ENCODE results near the gene FAM83B. TPM values are rescaled to one million over a fixed set of nuclear protein-coding genes. Genes with fewer than 3 reads are reported as not detected.
"Not testable (repeated sequence)": the region's sequence is repeated elsewhere in the genome, so short reads cannot be mapped to it uniquely, and the experiment has no call there.

FAM83B gene, protein sequence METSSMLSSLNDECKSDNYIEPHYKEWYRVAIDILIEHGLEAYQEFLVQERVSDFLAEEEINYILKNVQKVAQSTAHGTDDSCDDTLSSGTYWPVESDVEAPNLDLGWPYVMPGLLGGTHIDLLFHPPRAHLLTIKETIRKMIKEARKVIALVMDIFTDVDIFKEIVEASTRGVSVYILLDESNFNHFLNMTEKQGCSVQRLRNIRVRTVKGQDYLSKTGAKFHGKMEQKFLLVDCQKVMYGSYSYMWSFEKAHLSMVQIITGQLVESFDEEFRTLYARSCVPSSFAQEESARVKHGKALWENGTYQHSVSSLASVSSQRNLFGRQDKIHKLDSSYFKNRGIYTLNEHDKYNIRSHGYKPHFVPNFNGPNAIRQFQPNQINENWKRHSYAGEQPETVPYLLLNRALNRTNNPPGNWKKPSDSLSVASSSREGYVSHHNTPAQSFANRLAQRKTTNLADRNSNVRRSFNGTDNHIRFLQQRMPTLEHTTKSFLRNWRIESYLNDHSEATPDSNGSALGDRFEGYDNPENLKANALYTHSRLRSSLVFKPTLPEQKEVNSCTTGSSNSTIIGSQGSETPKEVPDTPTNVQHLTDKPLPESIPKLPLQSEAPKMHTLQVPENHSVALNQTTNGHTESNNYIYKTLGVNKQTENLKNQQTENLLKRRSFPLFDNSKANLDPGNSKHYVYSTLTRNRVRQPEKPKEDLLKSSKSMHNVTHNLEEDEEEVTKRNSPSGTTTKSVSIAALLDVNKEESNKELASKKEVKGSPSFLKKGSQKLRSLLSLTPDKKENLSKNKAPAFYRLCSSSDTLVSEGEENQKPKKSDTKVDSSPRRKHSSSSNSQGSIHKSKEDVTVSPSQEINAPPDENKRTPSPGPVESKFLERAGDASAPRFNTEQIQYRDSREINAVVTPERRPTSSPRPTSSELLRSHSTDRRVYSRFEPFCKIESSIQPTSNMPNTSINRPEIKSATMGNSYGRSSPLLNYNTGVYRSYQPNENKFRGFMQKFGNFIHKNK
- not detected in 2 replicates for total RNA-seq
- polyA plus RNA-seq (2012), result not detected

DNA sequence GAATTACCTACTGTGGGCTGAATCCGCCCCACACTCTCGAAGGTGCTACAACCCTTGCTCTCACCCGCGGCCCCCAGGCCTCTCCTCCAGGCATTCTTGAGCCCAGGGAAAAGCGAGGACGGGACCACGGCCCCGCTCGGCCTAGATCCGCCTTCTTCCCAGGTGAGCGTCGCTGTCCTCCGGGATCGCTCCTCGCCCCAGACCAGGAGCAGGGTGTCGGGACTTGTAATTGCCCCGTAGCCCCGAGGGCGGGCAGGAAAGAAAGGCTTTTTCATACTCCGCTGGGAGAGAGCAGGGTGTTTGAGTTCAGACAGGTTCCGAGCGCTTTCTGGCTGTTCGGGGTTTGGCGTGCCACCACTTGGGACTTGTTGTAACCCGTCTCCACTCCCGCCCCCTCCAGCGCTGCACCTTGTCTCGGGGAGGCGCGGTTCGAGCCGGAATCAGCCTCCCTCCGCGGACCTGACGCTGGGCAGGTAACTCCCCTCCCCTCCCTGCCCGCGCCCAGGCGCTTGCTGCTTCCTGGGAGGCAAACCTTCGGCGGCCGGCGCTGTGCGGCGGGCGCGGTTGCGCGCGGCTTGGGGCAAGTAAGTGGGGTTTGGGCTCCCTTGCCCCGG lies at the start of gene FAM83B:
FAM83B (plus strand) TSS at position 529 of the 614 bp plus-strand sequence. CDS start 23,476 bp downstream, outside the sequence.
- no peak for DNase-seq (ENCODE audit: low read depth)

DNA sequence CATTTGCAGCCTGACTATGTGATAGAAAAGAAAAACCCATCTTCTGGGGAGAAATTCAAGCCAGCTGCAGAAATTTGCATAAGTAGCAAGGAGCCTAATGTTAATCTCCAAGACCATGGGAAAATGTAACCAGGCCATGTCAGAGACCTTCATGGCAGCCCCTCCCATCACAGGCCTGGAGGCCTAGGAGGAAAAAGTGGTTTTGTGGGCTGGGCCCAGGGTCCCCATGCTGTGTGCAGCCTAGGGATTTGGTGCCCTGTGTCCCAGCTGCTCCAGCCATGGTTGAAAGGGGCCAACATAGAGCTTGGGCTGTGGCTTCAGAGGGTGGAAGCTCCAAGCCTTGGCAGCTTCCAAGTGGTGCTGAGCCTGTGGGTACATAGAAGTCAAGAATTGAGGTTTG lies 49.7 kb upstream of the FAM83B start:
- not testable (repeated sequence) for DNase-seq (ENCODE audit: low read depth)

DNA sequence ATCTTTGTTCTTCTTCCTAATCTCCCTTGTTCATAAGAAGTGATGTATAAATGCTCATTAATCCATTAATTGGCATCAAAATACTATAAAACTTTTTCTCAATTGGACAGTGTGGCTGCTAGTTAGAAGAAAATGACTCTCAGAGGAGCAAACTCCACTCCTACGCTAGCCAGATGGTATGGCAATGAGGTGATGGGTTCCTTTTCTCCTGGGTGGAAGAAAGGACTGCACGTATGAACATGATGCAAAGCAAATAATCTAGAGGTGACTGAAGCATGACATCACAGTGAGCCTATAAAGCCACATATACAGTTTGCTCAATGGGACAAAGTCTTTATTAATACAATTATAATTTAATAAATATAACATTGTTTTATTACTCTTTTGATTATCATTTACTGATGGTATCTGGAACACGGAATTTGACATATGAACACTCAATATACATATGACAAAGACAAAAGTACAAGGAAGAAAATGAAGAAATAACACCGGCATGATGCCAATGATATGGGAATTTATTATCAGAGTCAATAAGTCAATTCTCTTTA lies 46.4 kb upstream of the FAM83B start:
- DNase-seq (ENCODE audit: low read depth), result no peak

DNA sequence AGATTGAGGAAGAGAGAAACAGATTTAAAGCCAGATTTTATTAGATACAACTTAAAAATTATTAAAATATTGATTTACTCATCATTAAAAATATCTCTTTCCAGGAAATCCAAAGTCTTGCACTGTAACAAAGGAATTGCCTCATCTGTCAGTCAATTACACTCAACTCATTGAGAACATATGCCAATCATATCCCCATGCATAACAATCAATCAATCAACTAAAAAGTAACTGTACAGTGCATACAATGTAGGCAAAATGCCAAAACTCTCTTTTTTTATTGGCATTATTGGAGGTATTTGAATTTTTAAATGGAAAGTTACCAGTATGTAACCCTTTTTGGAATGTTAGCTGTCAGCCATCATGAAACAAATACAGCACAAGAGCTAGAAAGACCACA lies 45.3 kb upstream of the FAM83B start:
- DNase-seq (ENCODE audit: low read depth), result no peak

DNA sequence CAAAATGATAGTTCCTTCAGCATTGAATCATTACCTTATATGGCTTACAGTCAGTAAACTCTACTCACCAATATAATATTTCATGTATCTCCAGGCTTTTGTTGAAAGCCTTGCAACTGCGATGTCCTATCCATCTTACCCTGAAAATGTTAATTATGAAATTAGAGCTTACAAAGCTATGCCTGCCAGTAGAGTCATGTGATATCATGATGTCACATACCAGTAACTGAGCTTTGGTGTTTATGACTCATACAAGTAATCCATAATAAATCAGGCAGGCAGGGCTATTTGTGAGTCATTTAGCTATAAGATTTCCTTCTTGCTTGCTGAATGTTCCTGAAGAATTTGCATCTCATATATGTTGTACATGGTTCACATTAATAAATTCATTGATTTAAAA lies 44.9 kb upstream of the FAM83B start:
- DNase-seq (ENCODE audit: low read depth), result peak; percentile 38

DNA sequence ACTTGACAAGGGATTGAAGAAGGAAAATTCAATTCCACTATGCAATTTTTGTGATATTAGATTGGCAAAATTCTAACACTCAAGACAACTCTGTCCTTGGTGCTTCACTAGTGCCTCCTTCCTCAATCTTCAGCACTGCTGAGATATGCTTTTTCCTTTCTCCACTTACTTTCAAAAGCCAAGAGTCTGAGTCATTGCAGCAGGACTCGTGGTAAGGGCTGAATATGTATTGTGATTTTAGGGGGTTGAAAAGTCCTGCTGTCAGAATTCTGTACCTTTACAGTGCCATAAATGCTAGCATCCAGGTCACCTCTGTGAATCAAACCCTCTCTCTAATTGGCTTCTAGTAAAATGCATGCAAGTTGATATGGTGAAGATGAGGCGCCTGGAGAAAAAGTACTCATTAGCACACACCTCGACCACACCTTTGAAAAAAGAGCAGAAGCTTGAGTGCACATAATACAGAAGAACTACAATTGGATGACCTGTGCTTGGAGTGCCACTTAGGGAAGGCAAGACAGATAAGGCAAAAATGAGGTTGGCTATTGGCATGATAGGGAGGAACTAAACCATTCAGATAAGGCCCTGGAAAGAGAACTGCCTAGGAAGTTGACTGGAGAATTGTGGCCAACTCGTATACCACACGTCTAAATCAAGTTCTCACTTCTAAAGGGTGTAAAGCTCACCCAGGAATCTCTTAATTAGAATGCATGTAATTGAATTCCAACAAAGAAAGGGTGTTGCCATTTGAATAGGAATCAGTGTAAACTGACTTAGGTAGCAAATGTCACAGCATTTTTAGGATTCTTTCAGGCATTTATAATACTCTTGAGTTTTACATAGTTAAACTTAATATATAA lies 43.6 kb upstream of the FAM83B start:
- peak; percentile 36 for DNase-seq (ENCODE audit: low read depth)

DNA sequence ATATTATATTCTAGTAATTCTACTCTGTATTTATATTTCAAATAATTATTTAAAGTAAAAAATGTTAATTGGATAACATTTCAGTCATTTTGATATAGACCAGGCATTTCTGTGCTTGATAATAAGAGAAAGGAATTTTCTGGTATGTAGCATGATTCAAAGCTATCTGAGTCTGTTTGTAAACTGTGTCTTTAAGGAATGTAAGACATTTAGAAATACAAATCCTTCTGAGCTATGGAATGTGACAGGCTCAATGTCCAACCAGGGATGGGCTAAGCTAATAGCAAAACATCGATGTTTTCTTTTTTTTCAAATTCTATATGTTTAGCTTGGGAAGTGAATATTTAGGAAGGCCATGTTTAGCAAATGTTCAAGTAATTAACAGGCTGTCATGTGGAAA lies 41.5 kb upstream of the FAM83B start:
- DNase-seq (ENCODE audit: low read depth), result no peak

DNA sequence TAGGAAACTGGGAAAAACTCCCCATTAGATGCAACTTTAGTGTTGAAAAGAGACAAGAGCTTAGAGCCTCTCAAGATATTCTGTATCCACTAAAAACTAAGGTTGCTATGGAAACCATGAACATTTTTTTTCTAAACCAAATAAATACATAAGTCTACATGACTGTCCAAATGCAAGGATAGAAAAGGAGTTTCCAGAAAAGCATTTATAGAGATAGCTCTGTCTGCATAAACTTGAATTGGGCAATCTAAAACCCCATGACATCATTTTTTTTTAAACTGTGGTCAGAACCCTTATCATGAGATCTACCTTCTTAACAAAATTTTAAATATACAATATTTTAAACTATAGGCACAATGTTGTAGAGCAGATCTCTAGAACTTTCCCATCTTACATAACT lies 36.4 kb upstream of the FAM83B start:
- no peak for DNase-seq (ENCODE audit: low read depth)

DNA sequence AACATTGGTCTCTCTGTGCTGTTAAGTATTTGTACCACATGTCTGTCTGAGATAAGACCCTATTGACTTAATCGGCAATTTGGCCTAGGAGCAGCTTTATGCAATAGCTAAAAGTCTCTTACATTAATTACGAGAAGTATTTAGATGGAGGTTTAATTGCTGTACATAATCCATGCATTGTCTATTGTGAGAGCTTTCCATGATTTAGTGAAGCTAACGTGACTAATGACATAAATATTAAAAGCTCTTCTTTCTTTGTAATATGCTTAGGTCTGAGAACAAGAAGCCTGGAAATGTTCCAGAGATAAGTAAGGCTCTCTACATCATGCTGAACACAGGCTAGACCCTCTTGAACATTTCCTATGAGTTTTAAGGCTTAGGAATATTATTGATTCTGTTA lies 32.7 kb upstream of the FAM83B start:
- no peak for DNase-seq (ENCODE audit: low read depth)

DNA sequence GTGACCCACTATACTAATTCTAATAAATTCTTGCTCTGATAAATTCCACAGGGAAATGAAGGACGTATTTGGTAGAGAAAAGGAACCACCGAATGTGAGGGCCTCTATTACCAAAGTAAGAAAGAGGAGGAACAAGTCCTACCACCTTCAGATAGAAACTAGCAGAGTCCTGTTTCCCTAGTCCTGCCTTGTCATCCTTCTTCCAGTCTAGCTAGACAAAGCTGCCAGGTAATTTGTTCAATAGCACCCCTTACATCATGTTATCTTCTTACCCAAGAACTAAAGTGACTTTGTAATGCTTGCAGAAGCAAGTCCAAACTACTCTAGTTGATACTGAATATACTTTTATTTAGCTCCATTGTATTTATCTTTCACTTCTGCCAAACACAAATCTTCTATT lies 29.3 kb upstream of the FAM83B start:
- no peak for DNase-seq (ENCODE audit: low read depth)

DNA sequence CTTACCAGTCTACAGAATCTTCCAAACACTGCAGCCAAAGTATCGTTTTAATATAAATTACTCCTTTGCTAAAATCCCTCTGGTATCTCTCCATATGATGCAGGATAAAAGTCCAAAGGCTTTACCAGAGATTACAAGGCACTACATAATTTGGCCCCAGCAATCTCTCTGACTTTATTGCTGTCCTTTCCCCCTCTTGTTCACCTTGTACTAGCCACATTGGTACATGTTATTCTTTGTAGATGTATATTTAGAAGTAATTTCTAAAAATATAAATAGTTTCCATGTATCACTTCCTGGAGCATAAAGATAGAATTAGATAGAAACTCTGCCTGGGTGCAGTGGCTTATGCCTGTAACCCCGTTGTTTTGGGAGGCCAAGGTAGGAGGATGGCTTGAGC lies 28.7 kb upstream of the FAM83B start:
- no peak for DNase-seq (ENCODE audit: low read depth)

DNA sequence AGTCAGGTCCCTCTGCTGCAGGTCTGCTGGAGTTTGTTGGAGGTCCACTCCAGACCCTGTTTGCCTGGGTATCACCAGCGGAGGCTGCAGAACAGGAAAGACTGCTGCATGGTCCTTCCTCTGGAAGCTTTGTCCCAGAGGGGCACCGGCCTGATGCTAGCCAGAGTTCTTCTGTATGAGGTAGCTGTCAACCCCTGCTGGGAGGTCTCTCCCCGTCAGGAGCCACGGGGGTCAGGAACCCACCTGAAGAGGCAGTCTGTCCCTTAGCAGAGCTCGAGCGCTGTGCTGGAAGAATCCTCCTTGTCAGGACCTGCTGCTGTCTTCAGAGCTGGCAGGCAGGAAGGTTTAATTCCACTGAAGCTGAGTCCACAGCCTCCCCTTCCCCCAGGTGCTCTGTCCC lies 22.3 kb upstream of the FAM83B start:
- DNase-seq (ENCODE audit: low read depth), result not testable (repeated sequence)

DNA sequence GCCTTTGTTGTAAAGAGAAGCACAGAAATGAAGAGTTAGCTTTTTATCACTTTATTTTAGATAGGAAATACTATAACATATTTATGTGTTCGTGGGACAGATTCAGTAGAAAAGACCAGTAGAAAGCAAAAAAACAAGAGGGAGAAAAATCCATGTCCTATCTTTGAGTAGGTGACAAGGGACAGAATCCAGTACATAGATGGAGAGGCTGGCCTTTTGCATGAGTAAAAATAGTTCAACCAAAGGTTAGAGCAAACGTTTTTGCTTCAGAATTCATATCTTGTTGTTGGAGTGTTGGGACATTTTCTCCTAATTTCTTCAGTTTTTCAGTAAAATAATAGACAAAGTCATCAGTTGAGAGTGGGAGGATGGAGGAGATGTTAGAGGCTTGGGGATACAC lies 19.6 kb upstream of the FAM83B start:
- DNase-seq (ENCODE audit: low read depth), result no peak

DNA sequence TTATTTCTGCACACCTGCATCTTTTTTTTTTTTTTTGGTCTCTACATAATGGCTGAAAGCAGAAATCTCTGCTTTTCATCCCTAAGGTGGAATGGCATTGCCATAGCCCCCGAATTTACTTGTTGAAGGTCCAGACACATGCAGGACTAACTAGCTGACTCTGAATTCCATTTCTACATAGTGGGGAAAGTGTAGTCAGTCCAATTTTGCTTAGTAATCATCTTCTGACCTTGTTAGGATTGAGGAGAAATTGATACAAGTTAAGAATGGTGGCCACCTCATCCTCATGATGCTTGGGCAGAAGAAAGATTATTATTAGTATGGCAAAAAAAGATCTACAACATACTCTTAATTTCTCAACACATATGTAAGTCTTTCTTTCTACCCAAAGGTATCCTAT lies 16.4 kb upstream of the FAM83B start:
- DNase-seq (ENCODE audit: low read depth), result no peak

DNA sequence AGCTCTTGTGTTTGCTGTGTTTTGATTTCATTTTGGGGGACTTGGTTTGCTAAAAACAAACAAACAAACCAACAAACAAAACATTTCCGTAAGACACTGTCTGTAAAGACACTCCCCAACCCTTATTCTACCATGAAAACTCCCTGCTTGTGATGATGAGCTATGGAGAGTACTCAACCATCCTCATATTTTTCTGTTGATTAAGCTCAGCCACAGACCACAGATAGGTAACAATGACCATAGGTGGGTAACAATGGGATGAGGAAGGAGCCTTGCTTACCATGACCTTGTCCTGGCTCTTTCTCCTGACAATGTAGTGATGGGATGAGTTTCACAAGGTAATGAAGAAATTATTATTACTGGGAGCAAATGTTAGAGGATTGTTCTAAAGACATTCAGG lies 11.4 kb upstream of the FAM83B start:
- no peak for DNase-seq (ENCODE audit: low read depth)

DNA sequence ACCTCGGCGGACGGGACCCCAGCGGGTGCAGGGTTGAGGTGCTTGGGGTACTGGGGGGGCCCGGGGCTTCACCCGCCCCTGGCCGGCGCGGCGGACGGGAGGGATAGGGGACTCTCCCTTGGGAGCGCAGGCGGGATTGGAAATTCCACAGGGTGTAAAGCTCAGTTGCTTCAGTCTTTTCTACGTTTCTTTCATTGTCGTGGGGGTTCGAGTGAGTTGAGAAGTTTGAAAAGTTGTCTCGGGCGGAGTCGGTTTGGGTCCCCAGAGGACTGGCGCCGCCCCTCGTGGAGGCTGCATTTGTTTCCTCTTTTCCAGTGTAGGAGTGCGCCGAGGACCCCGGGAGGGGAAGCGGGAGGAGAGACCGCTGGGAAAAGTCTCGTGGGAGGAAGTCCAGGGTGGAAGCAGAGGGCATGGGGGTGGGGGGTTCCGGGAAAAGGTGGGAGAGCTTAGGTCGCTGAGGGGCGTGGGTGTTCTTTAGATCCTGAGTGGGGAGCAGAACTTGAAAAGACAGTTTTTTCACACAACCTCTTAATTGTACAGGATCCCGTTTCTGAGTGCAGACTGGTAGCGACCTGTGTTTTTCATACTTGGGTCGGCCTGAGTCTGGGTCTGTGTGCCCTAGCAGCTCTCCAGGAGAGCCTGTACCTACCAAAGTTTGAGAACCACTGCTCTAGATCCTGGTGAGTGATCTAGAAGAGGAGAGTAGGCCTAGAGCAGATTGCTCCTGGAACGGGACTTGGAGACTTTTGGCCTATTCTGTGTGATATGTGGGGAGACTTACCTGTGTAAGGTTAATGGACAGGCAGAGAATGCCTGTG lies 495 bp downstream of the FAM83B start:
- no peak for DNase-seq (ENCODE audit: low read depth)

DNA sequence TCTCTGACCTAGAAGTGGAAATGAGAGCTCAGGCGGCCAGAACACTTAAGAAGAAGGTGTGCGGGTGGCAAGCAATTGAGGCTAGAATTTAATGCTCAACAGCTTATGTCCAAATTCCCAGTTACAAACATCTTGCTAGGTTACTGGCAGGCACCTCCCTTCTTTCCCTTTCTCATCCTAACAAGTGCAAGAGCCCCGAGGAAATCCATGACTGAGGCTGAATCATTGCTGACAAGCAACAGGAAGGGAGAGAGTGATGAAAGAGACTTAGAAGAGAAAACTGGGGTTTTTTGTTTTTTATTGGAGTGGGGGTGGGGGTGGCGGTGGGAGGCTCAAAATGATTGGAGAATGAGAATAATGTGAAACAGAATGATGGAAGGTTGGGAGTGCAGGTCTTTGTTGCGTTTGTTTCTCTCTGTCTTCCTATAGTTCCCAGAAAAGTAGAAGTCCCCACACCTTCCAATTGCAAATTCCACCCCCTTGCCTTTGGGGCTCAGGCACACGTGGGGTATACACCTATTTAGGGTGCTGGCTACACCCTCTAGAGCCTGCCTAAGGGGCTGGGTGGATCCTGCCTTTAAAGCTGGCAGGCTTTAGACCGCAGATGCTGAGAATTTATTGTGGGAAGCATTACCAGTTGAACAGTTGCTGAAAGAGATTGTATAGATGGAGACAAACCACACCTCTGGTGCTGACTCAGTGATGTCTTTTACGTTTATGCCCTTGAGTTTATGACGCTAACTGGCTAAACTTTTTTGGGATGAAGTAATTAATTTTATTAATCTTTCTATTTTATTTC lies 1.4 kb downstream of the FAM83B start:
- DNase-seq (ENCODE audit: low read depth), result no peak

DNA sequence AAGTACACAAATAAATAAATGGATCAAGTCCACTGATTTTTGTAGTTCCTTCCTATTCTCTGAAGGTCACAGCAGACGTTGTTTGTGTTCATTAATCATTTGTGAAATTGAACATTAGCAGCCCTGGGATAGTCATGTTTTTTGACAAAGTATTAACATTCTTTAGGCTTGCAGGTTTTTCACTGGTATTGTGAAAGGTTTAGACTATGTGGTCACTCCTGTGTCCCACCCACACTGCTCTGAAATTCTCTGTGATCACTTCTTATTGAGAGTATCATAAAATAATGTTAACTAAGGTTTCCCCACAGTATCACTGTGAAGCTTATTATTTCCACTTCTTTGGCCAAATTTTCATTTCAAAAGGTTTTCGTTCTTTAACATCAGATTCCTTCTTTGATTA lies 3.5 kb downstream of the FAM83B start:
- no peak for DNase-seq (ENCODE audit: low read depth)

DNA sequence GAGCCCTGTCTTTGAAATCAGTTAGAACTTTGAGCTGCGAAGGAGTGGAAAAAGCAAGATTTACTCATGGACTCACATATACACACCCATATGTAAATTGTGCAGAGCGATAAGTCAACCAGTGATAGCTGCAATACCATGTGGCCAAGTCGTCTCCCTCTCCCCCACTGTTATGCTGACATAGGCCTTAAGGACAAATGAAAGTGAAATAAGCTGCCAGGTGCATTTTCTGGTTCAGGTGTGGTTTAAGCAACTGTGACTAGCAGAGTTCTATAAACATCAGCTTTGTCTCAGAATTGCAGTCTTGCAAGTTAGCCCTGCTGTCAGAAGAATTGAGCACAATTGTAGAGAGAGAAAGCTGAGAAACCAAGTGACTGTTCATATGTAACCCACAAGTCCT lies 9.6 kb downstream of the FAM83B start:
- no peak for DNase-seq (ENCODE audit: low read depth)

All from myocyte (in vitro differentiated cells).